Activated CD8-positive, alpha-beta T cell treated with anti-CD3 and anti-CD28 coated beads, Interleukin-2, amount 10 ng/mL, durations not matched to agents 7 days and 5 days (primary cell): Measurements from ENCODE around the gene TECPR2. TPM values are rescaled to one million over a fixed set of nuclear protein-coding genes. Genes with fewer than 3 reads are reported as not detected.
"Not testable (repeated sequence)": the region's sequence is repeated elsewhere in the genome, so short reads cannot be mapped to it uniquely, and the experiment has no call there.

Source experiments
- ATAC-seq: fragments of 150-1000 bp; cut with Tn5 transposase; one replicate; pipeline ENCODE4 v1.10.0; 2021; ENCODE audit warnings: moderate library complexity
- CTCF ChIA-PET: fragments of 350-600 bp; sonication (Branson Sonifier 250); formaldehyde crosslinking; loops from one replicate; lab custom pipeline; 2021; ENCODE audit warnings: antibody characterized with exemption; lab: Charles Lee
- POLR2A ChIA-PET: fragments of 350-600 bp; sonication (Branson Sonifier 250); formaldehyde crosslinking; loops from one replicate; lab custom pipeline; 2021; ENCODE audit warnings: antibody characterized with exemption; lab: Charles Lee
- DNase-seq: peaks from one replicate; pipeline ENCODE4 v3.0.0-alpha.2; 2020
- H3K27ac Mint-ChIP-seq: one replicate; pipeline ENCODE4 v1.8.0; 2021; ENCODE audit warnings: mild to moderate bottlenecking, mixed read lengths
- H3K27me3 Mint-ChIP-seq: one replicate; pipeline ENCODE4 v1.8.0; 2021; ENCODE audit warnings: low read depth, mixed read lengths
- H3K36me3 Mint-ChIP-seq: one replicate; pipeline ENCODE4 v1.8.0; 2021; ENCODE audit warnings: low read depth, mixed read lengths
- H3K4me1 Mint-ChIP-seq: one replicate; pipeline ENCODE4 v1.8.0; 2021; ENCODE audit warnings: low read depth, mixed read lengths
- H3K4me3 Mint-ChIP-seq: one replicate; pipeline ENCODE4 v1.8.0; 2021; ENCODE audit warnings: mild to moderate bottlenecking, mixed read lengths
- H3K9me3 Mint-ChIP-seq: one replicate; pipeline ENCODE4 v1.8.0; 2022; ENCODE audit warnings: mixed read lengths; ENCODE audit not compliant: insufficient read depth
- total RNA-seq, 2 experiments: library from RNA; stranded (reverse); gene quantifications; one replicate each; pipeline ENCODE4 v1.2.3, GENCODE V29; 2021

Gene TECPR2
- total RNA-seq, 2 experiments from 2014 or later = 8.0 to 9.4 TPM

- Mint-ChIP-seq H3K9me3 (no peaks in the 10 kb centered on the region), H3K4me3 (no peak overlapping the region), H3K27ac (peak overlapping the region; percentile 20), H3K36me3 (peaks cover 29% of the 10 kb centered on the region), H3K27me3 (no peaks in the 10 kb centered on the region), H3K4me1 (peaks cover 6% of the 10 kb centered on the region)
- DNase-seq = no peak
- ChIA-PET POLR2A (interaction anchor here (1.3 kb wide), 1 partner anchor 29 kb away, joined by 3 read pairs; the partner anchor contains the start of genes CINP and TECPR2), CTCF (interaction anchor here (0.6 kb wide), 1 partner anchor 186 kb away, joined by 3 read pairs; no protein-coding TSS in a partner anchor)
- peak; percentile 36 for ATAC-seq
Observed at GRCh38 chr14:102333795-102334705, 28.7 kb upstream of the TECPR2 start.

- Mint-ChIP-seq H3K4me1 (peaks cover 6% of the 10 kb centered on the region), H3K9me3 (no peaks in the 10 kb centered on the region), H3K36me3 (peaks cover 29% of the 10 kb centered on the region), H3K27ac (no peak overlapping the region), H3K4me3 (no peak overlapping the region), H3K27me3 (no peaks in the 10 kb centered on the region)
- ChIA-PET CTCF (interaction anchor here (1.1 kb wide), 2 partner anchors 21 to 239 kb away, joined by 3 read pairs; no protein-coding TSS in a partner anchor), POLR2A (interaction anchor here (0.6 to 1.3 kb wide), 2 partner anchors 27 to 37 kb away, joined by 3 read pairs; partner anchors contain the start of genes CINP and TECPR2)
- DNase-seq = no peak
- no peak for ATAC-seq
Observed at GRCh38 chr14:102335163-102335562, 27.6 kb upstream of the TECPR2 start.

- Mint-ChIP-seq H3K4me1 (peaks cover 6% of the 10 kb centered on the region), H3K36me3 (peaks cover 36% of the 10 kb centered on the region), H3K27me3 (no peaks in the 10 kb centered on the region), H3K9me3 (no peaks in the 10 kb centered on the region), H3K4me3 (no peak overlapping the region), H3K27ac (peak overlapping the region; percentile 33)
- ChIA-PET CTCF (no interaction called here), POLR2A (no interaction called here)
- ATAC-seq = no peak
- no peak for DNase-seq
Observed at GRCh38 chr14:102338724-102339123, 24.0 kb upstream of the TECPR2 start.

- DNase-seq = no peak
- peaks cover 32% of the 10 kb centered on the region for H3K36me3 Mint-ChIP-seq
- no peak overlapping the region for H3K27ac Mint-ChIP-seq
- no peaks in the 10 kb centered on the region for H3K9me3 Mint-ChIP-seq
- no peaks in the 10 kb centered on the region for H3K4me1 Mint-ChIP-seq
- no peaks in the 10 kb centered on the region for H3K27me3 Mint-ChIP-seq
- H3K4me3 Mint-ChIP-seq = no peak overlapping the region
- ChIA-PET CTCF (no interaction called here), POLR2A (no interaction called here)
- no peak for ATAC-seq
Observed at GRCh38 chr14:102341566-102341965, 21.2 kb upstream of the TECPR2 start.

- no peak overlapping the region for H3K27ac Mint-ChIP-seq
- H3K4me1 Mint-ChIP-seq = no peaks in the 10 kb centered on the region
- H3K4me3 Mint-ChIP-seq = no peak overlapping the region
- no peaks in the 10 kb centered on the region for H3K9me3 Mint-ChIP-seq
- CTCF ChIA-PET = interaction anchor here (0.5 kb wide), 1 partner anchor 86 kb away, joined by 3 read pairs; no protein-coding TSS in a partner anchor
- POLR2A ChIA-PET = interaction anchor here (0.6 kb wide), 1 partner anchor 322 kb away, joined by 3 read pairs; no protein-coding TSS in a partner anchor
- peaks cover 33% of the 10 kb centered on the region for H3K36me3 Mint-ChIP-seq
- DNase-seq = no peak
- no peak for ATAC-seq
- no peaks in the 10 kb centered on the region for H3K27me3 Mint-ChIP-seq
Observed at GRCh38 chr14:102342238-102342637, 20.5 kb upstream of the TECPR2 start.

GRCh38 chr14:102344084-102344483 is 18.7 kb upstream of the TECPR2 start:
- ChIA-PET POLR2A (no interaction called here), CTCF (no interaction called here)
- H3K36me3 Mint-ChIP-seq = peaks cover 38% of the 10 kb centered on the region
- ATAC-seq = no peak
- no peaks in the 10 kb centered on the region for H3K27me3 Mint-ChIP-seq
- no peaks in the 10 kb centered on the region for H3K4me1 Mint-ChIP-seq
- H3K4me3 Mint-ChIP-seq = no peak overlapping the region
- H3K27ac Mint-ChIP-seq = no peak overlapping the region
- DNase-seq = no peak
- no peaks in the 10 kb centered on the region for H3K9me3 Mint-ChIP-seq

- Mint-ChIP-seq H3K27ac (no peak overlapping the region), H3K4me1 (no peaks in the 10 kb centered on the region), H3K27me3 (no peaks in the 10 kb centered on the region), H3K4me3 (no peak overlapping the region), H3K36me3 (peaks cover 41% of the 10 kb centered on the region), H3K9me3 (no peaks in the 10 kb centered on the region)
- ATAC-seq (no peak), DNase-seq (no peak)
- ChIA-PET POLR2A (no interaction called here), CTCF (no interaction called here)
Observed at GRCh38 chr14:102344485-102344884, 18.3 kb upstream of the TECPR2 start.

GRCh38 chr14:102345232-102345631 is 17.5 kb upstream of the TECPR2 start:
- H3K4me3 Mint-ChIP-seq = no peak overlapping the region
- no peaks in the 10 kb centered on the region for H3K27me3 Mint-ChIP-seq
- no peaks in the 10 kb centered on the region for H3K9me3 Mint-ChIP-seq
- CTCF ChIA-PET = no interaction called here
- peaks cover 47% of the 10 kb centered on the region for H3K36me3 Mint-ChIP-seq
- DNase-seq (no peak), ATAC-seq (no peak)
- no peaks in the 10 kb centered on the region for H3K4me1 Mint-ChIP-seq
- POLR2A ChIA-PET = no interaction called here
- H3K27ac Mint-ChIP-seq = no peak overlapping the region

- peaks cover 44% of the 10 kb centered on the region for H3K36me3 Mint-ChIP-seq
- no peak overlapping the region for H3K27ac Mint-ChIP-seq
- H3K4me3 Mint-ChIP-seq = no peak overlapping the region
- ATAC-seq = no peak
- ChIA-PET POLR2A (no interaction called here), CTCF (no interaction called here)
- no peak for DNase-seq
- H3K9me3 Mint-ChIP-seq = no peaks in the 10 kb centered on the region
- no peaks in the 10 kb centered on the region for H3K4me1 Mint-ChIP-seq
- H3K27me3 Mint-ChIP-seq = no peaks in the 10 kb centered on the region
Observed at GRCh38 chr14:102346645-102347044, 16.1 kb upstream of the TECPR2 start.

GRCh38 chr14:102348376-102348775 is 14.4 kb upstream of the TECPR2 start:
- no peaks in the 10 kb centered on the region for H3K4me1 Mint-ChIP-seq
- DNase-seq (no peak), ATAC-seq (no peak)
- H3K27me3 Mint-ChIP-seq = no peaks in the 10 kb centered on the region
- H3K9me3 Mint-ChIP-seq = no peaks in the 10 kb centered on the region
- ChIA-PET CTCF (interaction anchor here (0.8 kb wide), 1 partner anchor 35 kb away, joined by 3 read pairs; no protein-coding TSS in a partner anchor), POLR2A (interaction anchor here (1.0 to 1.1 kb wide), 2 partner anchors 14 to 384 kb away, joined by 3 to 4 read pairs; partner anchors contain the start of gene CINP)
- no peak overlapping the region for H3K4me3 Mint-ChIP-seq
- H3K36me3 Mint-ChIP-seq = peaks cover 42% of the 10 kb centered on the region
- no peak overlapping the region for H3K27ac Mint-ChIP-seq

GRCh38 chr14:102351023-102351422 is 11.7 kb upstream of the TECPR2 start:
- no peaks in the 10 kb centered on the region for H3K9me3 Mint-ChIP-seq
- ATAC-seq (no peak), DNase-seq (no peak)
- no peaks in the 10 kb centered on the region for H3K4me1 Mint-ChIP-seq
- H3K4me3 Mint-ChIP-seq = no peak overlapping the region
- H3K27me3 Mint-ChIP-seq = no peaks in the 10 kb centered on the region
- no peak overlapping the region for H3K27ac Mint-ChIP-seq
- ChIA-PET POLR2A (interaction anchor here (0.5 to 1.5 kb wide), 2 partner anchors 11 to 245 kb away, joined by 3 to 7 read pairs; partner anchors contain the start of genes CINP and TECPR2), CTCF (no interaction called here)
- H3K36me3 Mint-ChIP-seq = peaks cover 46% of the 10 kb centered on the region

GRCh38 chr14:102351593-102351992 is 11.1 kb upstream of the TECPR2 start:
- peaks cover 47% of the 10 kb centered on the region for H3K36me3 Mint-ChIP-seq
- H3K4me3 Mint-ChIP-seq, H3K27me3 Mint-ChIP-seq, H3K27ac Mint-ChIP-seq, CTCF ChIA-PET, H3K9me3 Mint-ChIP-seq, H3K4me1 Mint-ChIP-seq, DNase-seq, ATAC-seq: not testable (repeated sequence)
- POLR2A ChIA-PET = interaction anchor here (0.5 to 1.5 kb wide), 2 partner anchors 11 to 244 kb away, joined by 3 to 7 read pairs; partner anchors contain the start of genes CINP and TECPR2
